Lung (tissue), 16 donors: ENCODE measurements around the gene CACUL1. TPM values are rescaled to one million over a fixed set of nuclear protein-coding genes. Genes with fewer than 3 reads are reported as not detected.
A peak's percentile ranks its signal among the peaks of the same experiment; 100 is the strongest.

ENCODE experiments used
- ATAC-seq: fragments of 200-7000 bp; cut with Tn5 transposase; one replicate; pipeline ENCODE4 v1.9.1; 2020; ENCODE audit warnings: moderate number of reproducible peaks; ENCODE audit not compliant: insufficient read depth, low FRiP score
- DNase-seq, 3 donors: peaks; one replicate each; pipeline ENCODE4 v3.0.0-alpha.2; 2013 to 2017
- H3K27ac ChIP-seq, 2 donors: one replicate each; pipeline ENCODE4 v1.5.1; 2013; ENCODE audit warnings: mild to moderate bottlenecking in 2 of 2, moderate library complexity in 2 of 2, control low read depth in 1 of 2, inconsistent platforms in 1 of 2, low read depth in 1 of 2, low read length in 1 of 2
- H3K27me3 ChIP-seq, 3 donors: one replicate each; pipeline ENCODE4 v1.5.1; 2013; ENCODE audit warnings: low read length in 2 of 3; ENCODE audit not compliant: control insufficient read depth in 3 of 3, insufficient read depth in 3 of 3
- H3K36me3 ChIP-seq, 4 donors: one replicate each; pipeline ENCODE4 v1.5.1; 2013; ENCODE audit warnings: low read length in 4 of 4, mild to moderate bottlenecking in 1 of 4, moderate library complexity in 1 of 4; ENCODE audit not compliant: control insufficient read depth in 4 of 4, insufficient read depth in 4 of 4
- H3K4me1 ChIP-seq, 5 donors: one replicate each; pipeline ENCODE4 v1.5.1; 2013; ENCODE audit warnings: low read length in 5 of 5, mild to moderate bottlenecking in 2 of 5, moderate library complexity in 1 of 5; ENCODE audit not compliant: control insufficient read depth in 5 of 5, insufficient read depth in 5 of 5
- H3K4me3 ChIP-seq: one replicate; pipeline ENCODE4 v1.5.1; 2013; ENCODE audit warnings: mild to moderate bottlenecking, control low read depth, moderate library complexity
- H3K9ac ChIP-seq, 2 donors: one replicate each; pipeline ENCODE4 v1.5.1; 2013; ENCODE audit warnings: low read length in 2 of 2, control low read depth in 1 of 2; ENCODE audit not compliant: insufficient read depth in 1 of 2
- H3K9me3 ChIP-seq, 4 donors: one replicate each; pipeline ENCODE4 v1.5.1; 2013; ENCODE audit warnings: low read length in 3 of 4, mild to moderate bottlenecking in 1 of 4, moderate library complexity in 1 of 4; ENCODE audit not compliant: control insufficient read depth in 4 of 4, insufficient read depth in 3 of 4
- CTCF ChIP-seq: IDR thresholded peaks from 2 replicates; pipeline ENCODE4 v1.5.1; 2012; ENCODE audit warnings: mild to moderate bottlenecking; ENCODE audit errors: control extremely low read depth, extremely low read depth
- WGBS, 2 donors: extraction: QIAGEN DNeasy Blood & Tissue Kit; methylation state at CpG; one replicate each; pipeline ENCODE4 v1.1.7; 2013; 5-methylcytosine and 5-hydroxymethylcytosine counted together
- long read RNA-seq, 5 donors: transcript quantifications; one replicate each; lab custom pipeline, GENCODE V29; 2026
- polyA plus RNA-seq, 2 donors: library from polyadenylated mRNA; stranded (reverse); fragments of 200-250 nt; gene quantifications; one replicate each; pipeline ENCODE4 v1.2.1, GENCODE V29; 2013
- total RNA-seq, 2 donors: library from RNA; depleted of rRNA in 1 of 2; stranded (reverse); fragments of >200 nt in 1 of 2; gene quantifications; one replicate each; pipeline ENCODE4 v1.2.1, GENCODE V29; 2014 to 2021
- donor health status: control.
- donor health status: control.
- donor health status: Bipolar disorder and iron deficiency.
- donor health status: healthy.
- donor health status: DM: yes; HTN: yes; CAD: no.

Gene CACUL1
- 10 to 100 TPM; 38.1 to 66.3 TPM for total RNA-seq
- polyA plus RNA-seq, result 1 to 10 TPM; 7.9 to 8.0 TPM
- long read RNA-seq, donor 1, full-length matches to known transcripts, result 9 of 9 reads
- long read RNA-seq, donor 1, partial matches to known transcripts, result 0 of 9 reads
- long read RNA-seq, donor 1, other reads (novel, unspliced or antisense), result 0 of 9 reads
- long read RNA-seq, donor 2, full-length matches to known transcripts, result 5 of 5 reads
- long read RNA-seq, donor 2, partial matches to known transcripts, result 0 of 5 reads
- long read RNA-seq, donor 2, other reads (novel, unspliced or antisense), result 0 of 5 reads
- long read RNA-seq, donor 3, full-length matches to known transcripts, result 6 of 6 reads
- long read RNA-seq, donor 3, partial matches to known transcripts, result 0 of 6 reads
- long read RNA-seq, donor 3, other reads (novel, unspliced or antisense), result 0 of 6 reads
- long read RNA-seq, donor 4, partial matches to known transcripts, result 0 of 5 reads
- long read RNA-seq, donor 4, other reads (novel, unspliced or antisense), result 0 of 5 reads
- long read RNA-seq, donor 5, full-length matches to known transcripts, result 10 of 10 reads
- long read RNA-seq, donor 5, partial matches to known transcripts, result 0 of 10 reads
- long read RNA-seq, donor 5, other reads (novel, unspliced or antisense), result 0 of 10 reads

- peaks cover 0 to 6% (median 0%) of the 10 kb centered on the region in 4 donors for H3K36me3 ChIP-seq
- peak within 1 kb of the TSS; percentile 83 to 86 for H3K27ac ChIP-seq
- 0% methylated on average over 70 to 87 of the region's 87 CpGs for WGBS, 2 donors
- no peaks in the 10 kb centered on the region for H3K27me3 ChIP-seq
- peak; percentile 100 for DNase-seq
- TF ChIP-seq CTCF, result no peak
- H3K9me3 ChIP-seq, result no peaks in the 10 kb centered on the region
- peak; percentile 95 for ATAC-seq
- H3K4me1 ChIP-seq, result peaks cover 0 to 22% (median 2%) of the 10 kb centered on the region in 5 donors
- peak within 1 kb of the TSS; percentile 33 to 71 for H3K9ac ChIP-seq
- peak within 1 kb of the TSS; percentile 89 for H3K4me3 ChIP-seq
Observed at GRCh38 chr10:118754556-118755423, at the start of gene CACUL1. Gene CACUL1, minus strand, starts transcription at chr10:118754970. Its CDS starts 208 bp downstream, at chr10:118754762.

- 59 to 74% methylated on average over 3 of the region's 3 CpGs for WGBS, 2 donors
- no peaks in the 10 kb centered on the region for H3K36me3 ChIP-seq
- TF ChIP-seq CTCF, result no peak
- H3K9me3 ChIP-seq, result peaks cover 0 to 2% (median 0%) of the 10 kb centered on the region in 4 donors
- no peak overlapping the region for H3K9ac ChIP-seq
- ATAC-seq, result no peak
- DNase-seq, result no peak
- no peaks in the 10 kb centered on the region for H3K27me3 ChIP-seq
- H3K27ac ChIP-seq, result no peak overlapping the region
- H3K4me3 ChIP-seq, result no peak overlapping the region
- no peaks in the 10 kb centered on the region for H3K4me1 ChIP-seq
Observed at GRCh38 chr10:118804262-118804773, 49.5 kb upstream of the CACUL1 start.

- DNase-seq, result no peak
- 87 to 89% methylated on average over 14 of the region's 14 CpGs for WGBS, 2 donors
- Histone ChIP-seq H3K9ac (no peak overlapping the region), H3K27ac (no peak overlapping the region), H3K9me3 (peaks cover 0 to 2% (median 0%) of the 10 kb centered on the region in 4 donors), H3K4me1 (no peaks in the 10 kb centered on the region), H3K4me3 (no peak overlapping the region), H3K36me3 (no peaks in the 10 kb centered on the region), H3K27me3 (peaks cover 0 to 3% (median 0%) of the 10 kb centered on the region in 3 donors)
- no peak for TF ChIP-seq CTCF
- no peak for ATAC-seq
Observed at GRCh38 chr10:118802126-118802793, 47.5 kb upstream of the CACUL1 start.
